Hematopoietic multipotent progenitor cell treated with erythropoietin and hydrocortisone succinate and interleukin-3 and kit ligand, for 6 days (in vitro differentiated cells): Measurements from ENCODE around the gene OSBP2.
"Not testable (repeated sequence)": the region's sequence is repeated elsewhere in the genome, so short reads cannot be mapped to it uniquely, and the experiment has no call there.

Experiments used
- DNase-seq: peaks from one replicate; pipeline ENCODE4 v3.0.0-alpha.2; 2015

The OSBP2 gene, protein sequence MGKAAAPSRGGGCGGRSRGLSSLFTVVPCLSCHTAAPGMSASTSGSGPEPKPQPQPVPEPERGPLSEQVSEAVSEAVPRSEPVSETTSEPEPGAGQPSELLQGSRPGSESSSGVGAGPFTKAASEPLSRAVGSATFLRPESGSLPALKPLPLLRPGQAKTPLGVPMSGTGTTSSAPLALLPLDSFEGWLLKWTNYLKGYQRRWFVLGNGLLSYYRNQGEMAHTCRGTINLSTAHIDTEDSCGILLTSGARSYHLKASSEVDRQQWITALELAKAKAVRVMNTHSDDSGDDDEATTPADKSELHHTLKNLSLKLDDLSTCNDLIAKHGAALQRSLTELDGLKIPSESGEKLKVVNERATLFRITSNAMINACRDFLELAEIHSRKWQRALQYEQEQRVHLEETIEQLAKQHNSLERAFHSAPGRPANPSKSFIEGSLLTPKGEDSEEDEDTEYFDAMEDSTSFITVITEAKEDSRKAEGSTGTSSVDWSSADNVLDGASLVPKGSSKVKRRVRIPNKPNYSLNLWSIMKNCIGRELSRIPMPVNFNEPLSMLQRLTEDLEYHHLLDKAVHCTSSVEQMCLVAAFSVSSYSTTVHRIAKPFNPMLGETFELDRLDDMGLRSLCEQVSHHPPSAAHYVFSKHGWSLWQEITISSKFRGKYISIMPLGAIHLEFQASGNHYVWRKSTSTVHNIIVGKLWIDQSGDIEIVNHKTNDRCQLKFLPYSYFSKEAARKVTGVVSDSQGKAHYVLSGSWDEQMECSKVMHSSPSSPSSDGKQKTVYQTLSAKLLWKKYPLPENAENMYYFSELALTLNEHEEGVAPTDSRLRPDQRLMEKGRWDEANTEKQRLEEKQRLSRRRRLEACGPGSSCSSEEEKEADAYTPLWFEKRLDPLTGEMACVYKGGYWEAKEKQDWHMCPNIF

GRCh38 chr22:30694640-30695350, at the start of gene OSBP2:
TSS of gene OSBP2 (plus strand) at chr22:30694874. CDS start at chr22:30694910, 36 bp downstream.
- peak; percentile 48 for DNase-seq

- no peak for DNase-seq
Observed at GRCh38 chr22:30646518-30647160, 48.0 kb upstream of the OSBP2 start.

DNA sequence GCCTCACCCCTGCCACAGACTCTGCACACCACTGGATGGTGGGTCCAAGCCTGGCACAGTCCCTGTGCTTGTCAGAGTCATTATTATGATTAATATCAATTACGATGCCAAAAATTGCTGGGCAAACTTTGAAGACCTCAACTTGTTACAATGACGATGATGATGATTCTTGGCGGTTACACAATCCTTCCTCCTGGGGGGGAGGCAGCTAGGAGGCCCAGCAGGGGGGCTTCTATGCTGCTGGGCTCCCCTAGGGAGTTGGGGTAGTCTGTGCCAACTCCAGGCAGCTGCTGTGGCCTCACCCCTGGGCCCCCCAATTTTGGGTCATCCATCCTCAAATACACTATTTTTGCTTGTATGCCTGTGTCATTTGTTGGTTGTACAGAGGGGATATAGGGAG, 47.1 kb upstream of the OSBP2 start:
- no peak for DNase-seq

DNA sequence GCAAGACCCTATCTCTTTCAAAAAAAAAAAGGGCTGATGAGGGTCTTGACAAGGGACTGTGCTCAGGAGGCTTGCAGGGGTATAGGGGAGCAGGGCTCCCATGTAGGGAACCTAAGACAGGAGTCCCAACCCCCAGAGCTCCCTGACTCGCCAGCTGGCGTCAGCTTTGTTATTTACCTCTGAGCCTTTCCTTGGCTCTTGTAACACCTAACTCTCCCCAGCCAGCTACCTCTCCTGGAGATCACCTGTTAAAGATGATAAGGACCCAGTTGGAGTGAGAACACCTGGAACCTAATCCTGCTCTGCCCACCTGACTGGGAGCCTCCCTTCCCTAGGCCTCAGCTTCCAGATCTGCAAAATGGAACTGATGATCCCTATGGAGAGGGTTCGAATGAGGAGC, 45.8 kb upstream of the OSBP2 start:
- DNase-seq, result no peak

- peak; percentile 60 for DNase-seq
Observed at GRCh38 chr22:30649430-30650007, 45.2 kb upstream of the OSBP2 start.

- peak; percentile 52 for DNase-seq
Observed at GRCh38 chr22:30650508-30651116, 44.1 kb upstream of the OSBP2 start.

GRCh38 chr22:30652852-30653251, 41.8 kb upstream of the OSBP2 start:
- DNase-seq, result no peak

DNA sequence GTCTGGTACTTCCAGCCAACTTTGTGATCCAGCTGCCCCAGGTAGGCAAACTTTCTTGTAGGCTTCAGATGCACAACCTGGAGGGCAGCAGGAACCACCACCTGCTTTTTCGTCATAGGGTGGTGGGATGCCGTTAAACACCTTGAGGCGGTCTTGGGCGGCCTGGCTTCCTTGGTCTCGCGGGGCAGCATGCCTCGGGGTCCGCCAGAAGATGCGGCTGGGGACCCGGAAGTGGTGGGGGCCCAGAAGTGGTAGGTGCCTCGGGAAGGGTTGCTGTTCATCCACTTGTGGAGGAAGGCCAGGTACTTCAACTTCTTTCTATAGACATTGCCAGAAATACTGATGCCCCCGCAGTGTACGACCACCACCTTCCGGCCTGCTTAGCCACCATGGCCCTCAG, 40.3 kb upstream of the OSBP2 start:
- DNase-seq, result no peak

DNA sequence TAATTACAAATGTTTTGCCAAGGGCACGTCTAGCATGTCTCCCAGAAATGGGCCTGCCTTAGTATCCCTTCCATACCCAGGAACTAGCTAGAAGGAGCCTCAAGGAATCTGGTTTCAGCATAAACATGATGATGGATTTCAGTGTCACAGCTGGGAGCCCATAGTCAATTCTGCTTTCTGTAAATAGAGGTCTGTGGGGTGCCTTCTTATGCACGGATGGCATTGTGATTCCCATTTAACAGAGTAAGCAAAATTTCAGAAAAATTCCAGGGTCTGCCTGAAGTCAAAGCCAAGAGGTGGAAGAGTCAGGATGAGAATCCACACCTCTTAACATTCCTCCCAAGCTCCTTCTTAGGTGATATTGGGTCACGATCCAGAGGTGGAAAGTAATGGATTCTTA, 39.1 kb upstream of the OSBP2 start:
- DNase-seq, result no peak

DNA sequence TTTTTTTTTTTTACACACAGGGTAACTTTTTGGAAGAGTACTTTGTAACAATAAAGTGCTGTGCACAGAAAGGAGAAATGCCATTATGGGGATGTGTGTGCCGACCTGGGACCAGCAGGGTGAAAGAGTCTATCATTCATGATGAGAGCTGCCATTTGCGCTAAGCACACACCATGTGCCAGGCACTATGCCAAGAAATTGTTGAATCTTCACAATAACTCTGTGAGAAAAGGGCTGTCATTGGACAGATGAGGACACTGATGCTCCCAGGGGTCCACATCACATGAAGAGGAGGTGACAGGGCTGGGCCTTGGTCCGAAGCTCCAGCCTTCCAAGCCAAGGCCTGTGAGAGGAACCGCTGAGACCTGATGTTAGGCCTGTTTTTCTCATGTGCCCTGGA, 32.6 kb upstream of the OSBP2 start:
- DNase-seq, result no peak

- no peak for DNase-seq
Observed at GRCh38 chr22:30664798-30665197, 29.9 kb upstream of the OSBP2 start.

- DNase-seq, result no peak
Observed at GRCh38 chr22:30665266-30665665, 29.4 kb upstream of the OSBP2 start.

- no peak for DNase-seq
Observed at GRCh38 chr22:30665786-30666185, 28.9 kb upstream of the OSBP2 start.

DNA sequence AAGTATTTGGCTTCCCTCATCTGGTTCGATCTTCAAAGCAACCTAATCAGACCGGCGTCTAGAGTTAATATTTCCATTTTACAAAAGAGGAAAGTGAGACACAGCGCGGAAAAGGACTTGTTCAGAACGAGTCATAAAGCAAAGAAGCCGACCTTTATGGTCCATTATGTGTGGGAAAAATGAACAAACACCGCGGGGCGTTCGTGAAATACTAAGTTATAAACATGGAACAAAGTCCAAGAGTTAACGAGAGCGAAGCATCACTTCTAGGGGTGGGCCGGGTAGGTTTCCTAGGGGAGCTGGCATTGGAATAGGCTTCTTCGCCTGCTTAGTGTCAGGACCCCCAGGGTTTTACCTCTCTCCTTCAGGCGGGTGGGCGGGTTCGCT, 27.6 kb upstream of the OSBP2 start:
- DNase-seq, result peak; percentile 28

DNA sequence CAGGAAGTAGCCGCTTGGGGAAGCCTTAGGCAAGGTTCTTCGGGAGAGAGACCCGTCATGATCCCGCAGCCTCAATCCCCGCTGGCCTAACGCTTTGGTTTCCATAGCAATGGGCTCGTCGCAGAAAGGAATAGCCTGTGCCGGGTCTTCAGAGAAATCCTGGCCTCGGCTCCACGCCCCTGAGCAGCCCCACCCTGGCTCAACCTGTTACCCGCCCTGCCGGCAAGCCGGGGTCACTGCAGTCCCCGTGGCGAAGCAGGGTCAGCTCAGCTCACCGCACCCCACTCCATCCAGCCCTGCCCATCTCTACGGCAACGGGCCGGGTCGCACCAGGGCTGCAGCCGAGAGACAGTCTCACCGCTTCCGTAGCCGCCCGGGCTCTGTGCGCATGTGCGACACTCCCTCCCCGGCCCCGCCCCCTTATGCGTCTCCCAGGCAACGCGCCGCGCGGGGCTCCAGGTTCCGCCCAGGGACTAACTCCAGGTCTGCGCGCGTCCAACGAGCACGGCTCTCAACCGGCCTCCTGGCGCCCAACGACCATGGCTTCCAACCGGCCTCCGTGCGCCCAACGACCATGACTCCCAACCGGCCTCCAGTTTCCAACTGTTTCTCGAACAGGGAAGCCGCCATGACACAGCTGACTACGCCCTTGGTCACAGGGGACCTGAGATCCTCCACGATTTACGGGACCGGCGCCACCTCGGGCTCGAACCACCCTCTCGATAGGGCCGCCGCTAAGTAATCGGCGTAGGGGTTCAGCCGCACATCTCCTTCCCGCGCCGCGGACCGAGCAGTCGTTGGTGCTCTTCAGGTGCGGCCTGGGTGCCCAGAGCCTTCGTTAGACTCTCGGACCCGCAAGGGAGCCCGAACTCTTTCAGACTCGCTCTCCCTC, 26.9 kb upstream of the OSBP2 start, which contains the start of gene DUSP18:
Gene DUSP18 (minus strand): TSS at position 382 of the 892 bp plus-strand sequence. CDS start 3,872 bp downstream, outside the sequence.
- peak; percentile 95 for DNase-seq

GRCh38 chr22:30668386-30668710, 26.3 kb upstream of the OSBP2 start:
- no peak for DNase-seq

DNA sequence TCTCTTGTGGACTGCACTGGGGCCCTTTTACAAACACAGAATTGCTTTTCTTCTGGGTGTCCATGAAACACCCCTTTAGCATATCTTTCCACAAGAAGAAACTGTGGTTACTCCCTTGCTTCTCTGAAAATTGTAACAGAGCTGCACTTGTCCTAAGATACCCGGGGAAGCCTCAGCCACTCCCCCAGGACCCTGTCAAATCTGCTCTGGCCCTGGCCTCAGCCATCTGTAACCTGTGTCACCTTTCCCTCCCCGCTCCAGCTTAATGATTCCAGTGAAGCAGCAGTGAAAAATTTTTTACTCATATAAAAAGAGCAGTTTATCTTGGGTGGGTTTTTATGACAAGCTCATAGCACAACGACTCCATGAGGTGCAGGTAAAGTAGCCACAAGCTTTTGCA, 23.6 kb upstream of the OSBP2 start:
- no peak for DNase-seq

DNA sequence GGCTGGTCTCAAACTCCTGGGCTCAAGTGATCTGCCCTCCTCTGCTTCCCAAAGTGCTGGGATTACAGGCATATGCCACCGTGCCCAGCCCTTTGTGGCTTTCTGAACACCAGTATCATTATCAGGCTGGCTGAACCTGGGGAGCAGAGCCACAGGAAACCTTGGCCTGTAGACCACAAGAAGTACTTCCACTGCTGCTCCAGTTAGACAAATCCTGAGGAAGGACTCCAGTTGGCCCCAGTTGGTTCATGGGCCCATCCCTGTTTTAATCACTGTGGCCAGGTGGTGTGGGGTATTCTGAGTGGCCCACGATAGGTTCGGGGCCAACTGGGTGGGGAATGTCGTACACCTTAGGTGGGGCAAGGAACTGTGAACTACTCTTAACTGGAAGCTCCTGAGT, 21.5 kb upstream of the OSBP2 start:
- DNase-seq, result peak; percentile 80

- DNase-seq, result no peak
Observed at GRCh38 chr22:30674482-30674881, 20.2 kb upstream of the OSBP2 start.

- peak; percentile 60 for DNase-seq
Observed at GRCh38 chr22:30675436-30675835, 19.2 kb upstream of the OSBP2 start.

DNA sequence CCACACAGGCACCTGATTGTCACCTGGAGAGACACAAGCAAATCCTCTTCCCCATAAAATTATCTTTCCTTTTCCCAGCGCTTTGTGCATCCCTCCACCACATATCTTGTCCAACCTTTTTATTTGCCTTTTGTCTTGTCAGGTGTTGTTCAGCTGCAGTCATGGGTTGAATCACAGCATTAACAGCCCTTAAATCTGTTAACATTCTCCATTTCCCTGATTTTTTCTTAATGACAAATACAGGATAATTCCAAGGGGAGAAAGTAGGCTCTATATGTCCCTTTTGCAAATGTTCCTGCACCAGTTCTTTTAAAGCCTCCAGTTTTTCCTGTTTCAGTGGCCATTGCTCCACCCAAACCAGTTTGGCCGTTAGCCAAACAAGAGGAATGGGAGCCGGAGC, 18.1 kb upstream of the OSBP2 start:
- DNase-seq, result not testable (repeated sequence)
